Measurements from ENCODE around the gene COL6A1. TPM values are rescaled to one million over a fixed set of nuclear protein-coding genes. Genes with fewer than 3 reads are reported as not detected.
"Not testable (repeated sequence)": the region's sequence is repeated elsewhere in the genome, so short reads cannot be mapped to it uniquely, and the experiment has no call there.

COL6A1 gene
- polyA plus RNA-seq, 1 donor = 470 TPM

- Histone ChIP-seq H3K9me3 (ENCODE audit: control insufficient read depth, low read depth, low read length) (no peaks in the 10 kb centered on the region), H3K36me3 (ENCODE audit: control insufficient read depth, insufficient read depth, low read length) (no peaks in the 10 kb centered on the region), H3K27me3 (ENCODE audit: control insufficient read depth, insufficient read depth, low read length) (peaks cover 6% of the 10 kb centered on the region), H3K27ac (ENCODE audit: low read length) (peak overlapping the region; percentile 39), H3K4me3 (ENCODE audit: low read length) (no peak overlapping the region), H3K4me1 (ENCODE audit: control insufficient read depth, insufficient read depth, low read length) (no peaks in the 10 kb centered on the region)
- no peak for DNase-seq
- 20% methylated on average over 1 of the region's 12 CpGs for WGBS (ENCODE audit: insufficient coverage, low lambda C conversion rate)
Observed at GRCh38 chr21:45954261-45954660, 27.3 kb upstream of the COL6A1 start.

GRCh38 chr21:45954921-45955320 lies 26.6 kb upstream of the COL6A1 start:
- WGBS (ENCODE audit: insufficient coverage, low lambda C conversion rate) = no CpG with 5 or more reads among the region's 6 CpGs
- H3K4me1 ChIP-seq (ENCODE audit: control insufficient read depth, insufficient read depth, low read length) = no peaks in the 10 kb centered on the region
- H3K9me3 ChIP-seq (ENCODE audit: control insufficient read depth, low read depth, low read length) = no peaks in the 10 kb centered on the region
- H3K36me3 ChIP-seq (ENCODE audit: control insufficient read depth, insufficient read depth, low read length) = no peaks in the 10 kb centered on the region
- no peak overlapping the region for H3K4me3 ChIP-seq (ENCODE audit: low read length)
- H3K27ac ChIP-seq (ENCODE audit: low read length) = no peak overlapping the region
- DNase-seq = no peak
- peaks cover 6% of the 10 kb centered on the region for H3K27me3 ChIP-seq (ENCODE audit: control insufficient read depth, insufficient read depth, low read length)

DNA sequence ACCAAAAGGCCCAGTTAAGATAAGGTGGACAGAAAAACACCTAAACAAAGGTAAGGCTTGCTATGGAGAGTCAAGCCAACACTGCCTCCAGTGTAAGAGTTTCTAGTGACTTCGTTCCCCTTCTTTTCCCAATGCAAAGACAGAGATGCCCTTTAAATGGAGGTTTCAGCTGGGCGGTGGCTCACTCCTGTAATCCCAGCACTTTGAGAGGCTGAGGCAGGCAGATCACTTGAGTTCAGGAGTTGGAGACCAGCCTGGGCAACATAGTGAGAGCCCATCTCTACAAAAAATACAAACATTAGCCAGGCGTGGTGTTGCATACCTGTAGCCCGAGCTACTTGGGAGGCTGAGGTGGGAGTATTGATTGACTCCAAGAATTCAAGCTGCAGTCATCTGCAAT lies 24.0 kb upstream of the COL6A1 start:
- H3K27ac ChIP-seq (ENCODE audit: low read length) = no peak overlapping the region
- H3K4me1 ChIP-seq (ENCODE audit: control insufficient read depth, insufficient read depth, low read length) = no peaks in the 10 kb centered on the region
- no CpG with 5 or more reads among the region's 4 CpGs for WGBS (ENCODE audit: insufficient coverage, low lambda C conversion rate)

GRCh38 chr21:45957981-45958600 lies 23.5 kb upstream of the COL6A1 start:
- Histone ChIP-seq H3K4me1 (ENCODE audit: control insufficient read depth, insufficient read depth, low read length) (no peaks in the 10 kb centered on the region), H3K27ac (ENCODE audit: low read length) (no peak overlapping the region), H3K9me3 (ENCODE audit: control insufficient read depth, low read depth, low read length) (no peaks in the 10 kb centered on the region), H3K36me3 (ENCODE audit: control insufficient read depth, insufficient read depth, low read length) (no peaks in the 10 kb centered on the region), H3K4me3 (ENCODE audit: low read length) (no peak overlapping the region), H3K27me3 (ENCODE audit: control insufficient read depth, insufficient read depth, low read length) (peaks cover 6% of the 10 kb centered on the region)
- 46% methylated on average over 2 of the region's 7 CpGs for WGBS (ENCODE audit: insufficient coverage, low lambda C conversion rate)
- DNase-seq = no peak

More for the DNA sequence above, 24.0 kb upstream of the COL6A1 start:
- H3K36me3 ChIP-seq (ENCODE audit: control insufficient read depth, insufficient read depth, low read length) = no peaks in the 10 kb centered on the region
- no peak for DNase-seq
- H3K9me3 ChIP-seq (ENCODE audit: control insufficient read depth, low read depth, low read length) = no peaks in the 10 kb centered on the region
- peaks cover 6% of the 10 kb centered on the region for H3K27me3 ChIP-seq (ENCODE audit: control insufficient read depth, insufficient read depth, low read length)
- no peak overlapping the region for H3K4me3 ChIP-seq (ENCODE audit: low read length)

DNA sequence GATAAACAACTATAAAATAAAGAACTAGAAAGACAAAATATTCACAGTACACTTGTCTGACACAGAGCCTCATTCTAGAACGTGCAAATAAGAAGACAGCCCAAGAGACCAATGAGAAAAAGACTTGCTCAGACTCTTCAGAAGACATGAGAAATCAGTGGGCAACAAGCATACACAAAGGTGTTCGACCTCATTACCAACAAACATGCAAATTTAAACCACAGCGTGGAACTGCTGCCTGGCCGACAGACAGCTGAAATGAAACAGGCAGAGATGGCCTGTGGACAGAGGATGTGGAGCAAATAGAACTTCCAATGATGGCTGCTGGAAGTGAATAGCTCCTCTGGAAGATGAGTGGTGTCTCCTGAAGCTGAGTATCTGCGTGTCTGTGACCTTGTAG lies 22.4 kb upstream of the COL6A1 start:
- Histone ChIP-seq H3K36me3 (ENCODE audit: control insufficient read depth, insufficient read depth, low read length) (no peaks in the 10 kb centered on the region), H3K9me3 (ENCODE audit: control insufficient read depth, low read depth, low read length) (no peaks in the 10 kb centered on the region), H3K4me3 (ENCODE audit: low read length) (no peak overlapping the region), H3K27me3 (ENCODE audit: control insufficient read depth, insufficient read depth, low read length) (peaks cover 6% of the 10 kb centered on the region), H3K27ac (ENCODE audit: low read length) (no peak overlapping the region), H3K4me1 (ENCODE audit: control insufficient read depth, insufficient read depth, low read length) (no peaks in the 10 kb centered on the region)
- no CpG with 5 or more reads among the region's 5 CpGs for WGBS (ENCODE audit: insufficient coverage, low lambda C conversion rate)
- DNase-seq = no peak

DNA sequence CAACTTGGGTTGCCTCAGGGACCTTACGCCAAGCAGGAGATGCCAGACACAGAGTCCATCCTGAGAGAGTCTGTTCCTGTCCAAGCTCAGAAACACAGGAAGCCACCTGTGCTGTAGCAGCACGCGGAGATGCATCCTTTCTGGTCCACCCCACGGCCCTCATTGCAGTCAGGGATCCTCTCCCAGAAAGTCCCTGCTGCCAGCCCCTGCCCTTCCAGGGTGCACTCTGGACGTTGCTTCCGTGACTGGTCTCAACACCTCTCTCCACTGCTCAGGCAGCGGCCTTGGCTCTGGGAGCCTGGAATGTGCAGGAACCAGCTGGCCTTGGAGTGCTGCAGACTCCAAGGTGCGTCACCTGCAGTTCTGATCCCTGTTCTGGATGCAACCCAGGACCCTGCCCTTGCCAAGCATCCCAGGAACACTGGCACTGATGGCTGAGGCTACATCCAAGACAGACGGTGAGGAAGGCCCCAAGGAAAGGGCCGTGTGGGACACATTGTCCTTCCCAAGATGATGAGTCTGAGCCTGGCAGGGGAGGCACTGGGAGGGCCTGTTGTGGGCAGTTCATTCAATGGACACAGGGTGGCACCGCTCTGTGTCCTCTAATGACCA lies 21.7 kb upstream of the COL6A1 start:
- H3K9me3 ChIP-seq (ENCODE audit: control insufficient read depth, low read depth, low read length) = no peaks in the 10 kb centered on the region
- H3K4me3 ChIP-seq (ENCODE audit: low read length) = no peak overlapping the region
- H3K27ac ChIP-seq (ENCODE audit: low read length) = no peak overlapping the region
- no CpG with 5 or more reads among the region's 11 CpGs for WGBS (ENCODE audit: insufficient coverage, low lambda C conversion rate)
- no peaks in the 10 kb centered on the region for H3K36me3 ChIP-seq (ENCODE audit: control insufficient read depth, insufficient read depth, low read length)
- DNase-seq = no peak
- peaks cover 6% of the 10 kb centered on the region for H3K27me3 ChIP-seq (ENCODE audit: control insufficient read depth, insufficient read depth, low read length)
- peaks cover 3% of the 10 kb centered on the region for H3K4me1 ChIP-seq (ENCODE audit: control insufficient read depth, insufficient read depth, low read length)

DNA sequence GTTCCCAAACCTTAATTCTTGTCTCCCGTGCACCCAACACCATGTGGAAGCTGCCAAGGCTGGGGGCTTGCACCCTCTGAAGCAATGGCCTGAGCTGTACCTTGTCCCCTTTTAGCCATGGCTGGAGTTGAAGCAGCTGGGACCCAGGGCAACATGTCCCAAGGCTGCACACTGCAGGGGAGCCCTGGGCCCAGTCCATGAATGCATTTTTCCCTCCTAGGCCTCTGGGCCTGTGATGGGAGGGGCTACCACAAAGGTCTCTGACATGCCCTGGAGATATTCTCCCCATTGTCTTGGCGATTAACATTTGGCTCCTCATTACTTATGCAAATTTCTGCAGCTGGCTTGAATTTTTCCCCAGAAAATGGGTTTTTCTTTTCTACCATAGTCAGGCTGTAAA lies 20.2 kb upstream of the COL6A1 start:
- H3K27me3 ChIP-seq (ENCODE audit: control insufficient read depth, insufficient read depth, low read length); H3K27ac ChIP-seq (ENCODE audit: low read length); DNase-seq; H3K9me3 ChIP-seq (ENCODE audit: control insufficient read depth, low read depth, low read length); H3K4me3 ChIP-seq (ENCODE audit: low read length); H3K36me3 ChIP-seq (ENCODE audit: control insufficient read depth, insufficient read depth, low read length); H3K4me1 ChIP-seq (ENCODE audit: control insufficient read depth, insufficient read depth, low read length): not testable (repeated sequence)
- no CpG with 5 or more reads among the region's 2 CpGs for WGBS (ENCODE audit: insufficient coverage, low lambda C conversion rate)

- DNase-seq = no peak
- no peak overlapping the region for H3K27ac ChIP-seq (ENCODE audit: low read length)
- H3K4me1 ChIP-seq (ENCODE audit: control insufficient read depth, insufficient read depth, low read length) = peaks cover 7% of the 10 kb centered on the region
- no CpG with 5 or more reads among the region's 4 CpGs for WGBS (ENCODE audit: insufficient coverage, low lambda C conversion rate)
- H3K36me3 ChIP-seq (ENCODE audit: control insufficient read depth, insufficient read depth, low read length) = no peaks in the 10 kb centered on the region
- no peak overlapping the region for H3K4me3 ChIP-seq (ENCODE audit: low read length)
- H3K9me3 ChIP-seq (ENCODE audit: control insufficient read depth, low read depth, low read length) = no peaks in the 10 kb centered on the region
- no peaks in the 10 kb centered on the region for H3K27me3 ChIP-seq (ENCODE audit: control insufficient read depth, insufficient read depth, low read length)
Observed at GRCh38 chr21:45962531-45963231, 18.9 kb upstream of the COL6A1 start.

DNA sequence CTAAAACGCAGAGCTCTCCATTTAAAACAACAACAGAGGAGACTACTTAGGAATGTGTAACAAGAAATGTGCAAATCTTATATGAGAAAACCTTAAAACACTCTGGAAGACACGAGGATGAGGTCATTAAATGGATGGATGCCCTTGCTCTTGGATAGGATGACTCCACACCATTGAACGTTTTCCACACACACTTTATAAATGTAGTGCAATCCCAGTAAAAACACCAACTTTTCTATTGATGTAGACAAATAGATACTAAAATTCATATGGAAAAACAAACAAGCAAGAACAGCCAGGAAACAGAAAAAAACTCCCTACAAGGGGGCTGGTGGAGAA lies 18.4 kb upstream of the COL6A1 start:
- no peak overlapping the region for H3K27ac ChIP-seq (ENCODE audit: low read length)
- DNase-seq = no peak
- H3K27me3 ChIP-seq (ENCODE audit: control insufficient read depth, insufficient read depth, low read length) = no peaks in the 10 kb centered on the region
- no peaks in the 10 kb centered on the region for H3K9me3 ChIP-seq (ENCODE audit: control insufficient read depth, low read depth, low read length)
- H3K4me3 ChIP-seq (ENCODE audit: low read length) = no peak overlapping the region
- peaks cover 7% of the 10 kb centered on the region for H3K4me1 ChIP-seq (ENCODE audit: control insufficient read depth, insufficient read depth, low read length)
- H3K36me3 ChIP-seq (ENCODE audit: control insufficient read depth, insufficient read depth, low read length) = no peaks in the 10 kb centered on the region
- no CpG with 5 or more reads among the region's 3 CpGs for WGBS (ENCODE audit: insufficient coverage, low lambda C conversion rate)

GRCh38 chr21:45964649-45965048 lies 16.9 kb upstream of the COL6A1 start:
- no peaks in the 10 kb centered on the region for H3K27me3 ChIP-seq (ENCODE audit: control insufficient read depth, insufficient read depth, low read length)
- WGBS (ENCODE audit: insufficient coverage, low lambda C conversion rate) = no CpG with 5 or more reads among the region's 1 CpG
- peaks cover 7% of the 10 kb centered on the region for H3K4me1 ChIP-seq (ENCODE audit: control insufficient read depth, insufficient read depth, low read length)
- H3K4me3 ChIP-seq (ENCODE audit: low read length) = no peak overlapping the region
- no peaks in the 10 kb centered on the region for H3K9me3 ChIP-seq (ENCODE audit: control insufficient read depth, low read depth, low read length)
- DNase-seq = no peak
- no peaks in the 10 kb centered on the region for H3K36me3 ChIP-seq (ENCODE audit: control insufficient read depth, insufficient read depth, low read length)
- H3K27ac ChIP-seq (ENCODE audit: low read length) = no peak overlapping the region

All from large intestine (tissue), 3 donors.